Activated T-cell treated with anti-CD3 and anti-CD28 coated beads, Interleukin-2, amount 50 U/mL, for 1 hour (primary cell): Measurements from ENCODE around the gene SLC37A2.
"Not testable (repeated sequence)": the region's sequence is repeated elsewhere in the genome, so short reads cannot be mapped to it uniquely, and the experiment has no call there.

Source experiments
- DNase-seq: peaks from one replicate; pipeline ENCODE4 v3.0.0-alpha.2; 2020

Gene SLC37A2

DNA sequence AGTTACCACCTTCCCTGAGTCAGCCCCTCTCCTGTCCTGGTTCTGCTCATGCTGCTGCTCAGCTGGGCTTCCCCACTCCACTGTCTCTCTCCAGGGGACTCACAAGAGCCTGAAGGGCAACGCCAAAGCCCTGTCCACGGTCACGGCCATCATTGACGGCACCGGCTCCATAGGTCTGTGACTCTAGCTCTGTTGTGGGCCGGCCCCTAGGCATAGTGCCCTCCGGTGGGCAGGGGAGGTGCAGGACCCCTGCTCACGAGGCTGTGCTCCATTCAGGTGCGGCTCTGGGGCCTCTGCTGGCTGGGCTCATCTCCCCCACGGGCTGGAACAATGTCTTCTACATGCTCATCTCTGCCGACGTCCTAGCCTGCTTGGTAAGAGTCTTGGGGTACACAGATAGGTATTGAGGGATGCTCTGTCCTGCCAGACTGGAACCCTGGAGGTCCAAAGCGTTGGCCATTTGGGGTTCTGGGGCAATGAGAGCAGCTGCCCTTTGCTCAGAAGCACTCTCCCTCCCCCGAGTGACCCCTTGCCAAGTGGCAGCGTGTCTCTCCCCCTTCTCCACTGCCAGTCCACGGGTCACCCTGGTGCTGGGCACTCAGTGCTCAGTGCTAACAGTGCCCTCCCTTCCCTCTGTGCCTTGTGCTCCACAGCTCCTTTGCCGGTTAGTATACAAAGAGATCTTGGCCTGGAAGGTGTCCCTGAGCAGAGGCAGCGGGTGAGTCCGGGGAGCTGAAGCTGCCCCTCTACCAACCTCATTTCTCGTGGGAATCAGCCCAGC lies 22.4 kb downstream of the SLC37A2 start:
- no peak for DNase-seq

DNA sequence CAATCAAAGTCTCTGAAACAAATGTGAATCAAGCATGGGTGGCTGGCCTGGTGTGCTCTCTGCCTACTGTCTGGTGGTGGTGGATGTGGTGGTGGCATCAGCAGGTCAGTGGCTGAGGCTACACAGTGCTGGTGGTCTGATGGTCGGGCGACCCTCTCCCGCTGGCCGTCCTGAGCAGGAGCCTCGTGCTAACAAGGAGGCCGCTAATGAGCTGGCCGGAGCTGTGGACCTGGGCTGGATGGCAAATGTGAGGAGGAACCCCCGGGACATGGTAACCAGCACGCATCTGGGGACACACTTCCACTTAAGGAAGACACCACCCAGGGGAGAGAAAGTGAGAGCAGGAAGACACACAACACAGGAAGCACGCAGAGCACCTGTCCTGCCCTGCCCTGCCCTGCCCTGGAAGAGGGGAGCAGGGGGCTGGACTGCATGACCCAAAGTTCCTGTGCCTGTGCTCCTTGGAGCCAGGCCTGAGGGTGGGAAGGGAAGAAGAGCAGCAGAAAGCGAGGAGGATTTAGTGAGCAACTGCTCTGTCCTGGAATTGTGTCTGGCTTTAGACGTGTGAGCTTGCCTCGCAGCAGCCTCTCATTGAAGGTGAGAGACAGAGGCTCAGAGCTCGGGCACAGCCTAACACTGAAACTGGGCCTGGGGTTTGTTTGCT lies 23.7 kb downstream of the SLC37A2 start:
- no peak for DNase-seq

- no peak for DNase-seq
Measured at GRCh38 chr11:125088123-125088522, 25.0 kb downstream of the SLC37A2 start.

GRCh38 chr11:125088576-125089455 lies 25.7 kb downstream of the SLC37A2 start:
- DNase-seq = no peak

DNA sequence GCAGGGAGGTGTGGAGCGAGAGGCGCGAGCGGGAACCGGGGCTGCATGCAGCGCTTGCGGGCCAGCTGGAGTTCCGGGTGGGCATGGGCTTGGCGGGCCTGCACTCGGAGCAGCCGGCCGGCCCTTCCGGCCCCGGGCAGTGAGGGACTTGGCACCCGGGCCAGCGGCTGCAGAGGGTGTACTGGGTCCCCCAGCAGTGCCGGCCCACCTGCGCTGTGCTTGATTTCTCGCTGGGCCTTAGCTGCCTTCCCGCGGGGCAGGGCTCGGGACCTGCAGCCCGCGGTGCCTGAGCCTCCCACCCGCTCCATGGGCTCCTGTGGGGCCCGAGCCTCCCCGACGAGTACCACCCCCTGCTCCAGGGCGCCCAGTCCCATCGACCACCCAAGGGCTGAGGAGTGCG lies 26.4 kb downstream of the SLC37A2 start:
- not testable (repeated sequence) for DNase-seq

- not testable (repeated sequence) for DNase-seq
Measured at GRCh38 chr11:125090151-125090550, 27.0 kb downstream of the SLC37A2 start.

- no peak for DNase-seq
Measured at GRCh38 chr11:125090816-125091215, 27.7 kb downstream of the SLC37A2 start.

DNA sequence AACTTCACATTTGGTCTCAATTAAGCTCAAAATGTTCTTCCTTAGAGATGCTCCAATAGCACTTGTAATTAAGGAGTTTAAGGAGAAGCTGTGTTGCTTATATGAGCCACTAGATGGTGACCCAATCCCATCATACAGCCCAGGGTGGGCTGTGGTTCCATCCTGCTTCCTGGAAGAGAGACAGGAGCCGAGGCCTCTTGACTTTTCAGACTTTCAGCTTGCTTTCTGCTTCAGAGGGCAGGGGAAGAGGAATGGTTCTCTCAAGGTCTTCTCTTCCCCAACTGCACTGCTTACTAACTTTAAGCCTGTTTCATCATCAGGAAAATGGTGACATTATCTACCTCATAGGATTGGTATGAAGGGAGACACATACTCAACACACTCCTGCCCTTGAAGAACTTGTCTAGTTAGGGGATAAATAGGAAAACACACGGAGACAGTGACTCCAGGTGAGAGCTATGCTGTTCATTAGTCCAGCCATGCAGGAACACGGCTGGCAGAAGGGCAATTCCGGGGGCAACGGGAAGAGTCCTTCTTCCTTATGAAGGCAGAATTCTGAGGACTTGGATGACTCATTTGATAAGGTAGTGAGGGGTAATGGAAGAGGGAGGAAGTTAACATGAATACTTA lies 28.3 kb downstream of the SLC37A2 start:
- DNase-seq = no peak

GRCh38 chr11:125091877-125092664 lies 29.0 kb downstream of the SLC37A2 start:
- no peak for DNase-seq

DNA sequence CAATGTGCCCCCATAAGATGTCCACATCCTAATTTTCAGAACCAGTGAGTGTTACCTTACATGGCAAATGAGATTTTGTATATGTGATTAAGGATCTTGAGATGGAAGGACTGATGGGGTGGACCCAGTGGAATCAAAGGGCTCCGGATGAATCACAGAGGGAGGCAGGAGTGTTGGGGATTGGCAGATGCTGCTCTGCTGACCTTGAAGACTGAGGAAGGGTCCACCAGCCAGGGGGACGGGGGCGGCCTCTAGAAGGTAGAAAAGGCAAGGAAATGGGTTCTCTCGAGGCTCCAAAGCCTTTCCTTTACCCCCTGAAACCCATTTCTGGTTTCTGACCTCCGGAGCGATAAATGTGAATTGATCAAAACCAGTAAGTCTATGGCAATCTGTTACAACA lies 29.6 kb downstream of the SLC37A2 start:
- DNase-seq = no peak

DNA sequence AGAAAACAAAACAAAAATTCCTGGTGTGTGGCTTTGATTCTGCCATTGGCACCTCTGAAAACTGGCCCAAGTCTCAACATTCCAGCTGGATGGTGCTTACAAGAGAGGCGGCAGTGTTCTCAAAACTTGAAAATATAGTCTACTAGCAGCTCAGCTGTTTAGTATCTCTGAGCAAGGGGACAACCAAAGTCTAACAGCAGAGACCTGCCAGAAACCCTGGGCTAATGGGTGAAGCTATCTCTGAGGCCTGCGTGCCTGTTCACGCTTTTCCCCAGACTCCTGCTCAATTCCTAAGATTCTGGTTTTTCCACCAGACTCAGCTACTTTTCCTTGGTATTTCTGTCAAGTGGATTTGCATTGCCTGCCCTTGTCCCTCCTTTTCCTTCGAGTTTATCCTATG lies 30.4 kb downstream of the SLC37A2 start:
- DNase-seq = no peak

- no peak for DNase-seq
Measured at GRCh38 chr11:125094731-125095130, 31.6 kb downstream of the SLC37A2 start.

DNA sequence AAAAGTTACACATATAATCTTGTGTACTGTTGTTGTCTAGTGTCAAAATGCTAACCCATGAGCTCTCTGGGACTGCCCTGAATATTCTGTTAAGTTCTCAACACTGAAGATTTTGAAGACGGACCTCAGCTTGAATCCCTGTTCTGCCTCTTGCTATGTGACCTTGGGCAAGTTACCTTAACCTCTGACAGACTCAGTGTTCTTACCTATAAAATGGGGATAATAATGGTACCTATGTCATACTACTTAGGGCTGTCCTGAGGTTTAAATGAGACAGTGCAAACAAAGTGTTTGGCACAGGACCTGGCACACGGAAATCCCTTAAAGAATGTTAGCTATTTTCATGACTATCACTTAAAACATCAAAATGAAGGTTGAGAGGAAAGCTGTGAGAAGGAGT lies 37.0 kb downstream of the SLC37A2 start:
- DNase-seq = no peak

- DNase-seq = no peak
Measured at GRCh38 chr11:125101596-125101995, 38.5 kb downstream of the SLC37A2 start.

DNA sequence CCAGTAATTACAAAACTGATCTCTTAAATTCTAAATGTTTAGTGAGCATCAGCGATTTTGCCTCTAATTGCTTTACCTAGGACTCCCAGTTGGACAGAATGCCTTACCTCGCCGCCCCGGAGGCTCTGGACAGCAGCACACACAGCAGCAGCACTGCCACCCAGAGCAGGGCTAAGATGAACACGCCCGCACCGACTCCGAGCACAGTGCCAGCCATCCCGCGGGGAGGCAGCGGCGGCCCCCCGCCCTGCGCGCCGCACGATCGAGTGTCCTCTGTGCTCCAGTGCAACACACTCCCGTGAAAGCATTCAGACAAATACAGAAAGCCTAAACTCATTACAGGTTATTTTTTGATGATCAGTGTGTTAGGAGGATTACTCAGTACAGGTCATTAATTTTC lies 38.9 kb downstream of the SLC37A2 start:
- no peak for DNase-seq

DNA sequence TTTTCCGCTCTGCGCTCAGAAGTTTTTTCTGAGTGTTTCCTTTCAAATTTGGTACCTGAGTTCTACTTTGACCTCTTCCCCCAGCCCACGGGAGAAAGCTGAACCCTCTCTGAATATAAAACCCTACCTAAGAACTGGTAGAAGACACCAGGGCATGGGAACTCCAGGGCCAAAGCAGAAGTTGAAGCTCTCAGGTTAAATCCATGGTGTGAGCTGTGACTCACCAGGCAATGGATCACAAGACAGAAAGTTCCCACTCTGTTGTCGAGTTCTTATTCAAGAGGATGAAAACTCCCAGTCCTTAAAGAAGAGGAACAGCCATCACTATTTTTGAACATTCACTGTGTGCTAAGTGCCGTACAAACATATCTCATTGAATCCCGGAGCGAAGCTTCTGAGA lies 39.4 kb downstream of the SLC37A2 start:
- DNase-seq = no peak

- DNase-seq = no peak
Measured at GRCh38 chr11:125105926-125106325, 42.8 kb downstream of the SLC37A2 start.

GRCh38 chr11:125108469-125108868 lies 45.4 kb downstream of the SLC37A2 start:
- no peak for DNase-seq

GRCh38 chr11:125110506-125110905 lies 47.4 kb downstream of the SLC37A2 start:
- DNase-seq = no peak

GRCh38 chr11:125111001-125111342 lies 47.9 kb downstream of the SLC37A2 start:
- no peak for DNase-seq

DNA sequence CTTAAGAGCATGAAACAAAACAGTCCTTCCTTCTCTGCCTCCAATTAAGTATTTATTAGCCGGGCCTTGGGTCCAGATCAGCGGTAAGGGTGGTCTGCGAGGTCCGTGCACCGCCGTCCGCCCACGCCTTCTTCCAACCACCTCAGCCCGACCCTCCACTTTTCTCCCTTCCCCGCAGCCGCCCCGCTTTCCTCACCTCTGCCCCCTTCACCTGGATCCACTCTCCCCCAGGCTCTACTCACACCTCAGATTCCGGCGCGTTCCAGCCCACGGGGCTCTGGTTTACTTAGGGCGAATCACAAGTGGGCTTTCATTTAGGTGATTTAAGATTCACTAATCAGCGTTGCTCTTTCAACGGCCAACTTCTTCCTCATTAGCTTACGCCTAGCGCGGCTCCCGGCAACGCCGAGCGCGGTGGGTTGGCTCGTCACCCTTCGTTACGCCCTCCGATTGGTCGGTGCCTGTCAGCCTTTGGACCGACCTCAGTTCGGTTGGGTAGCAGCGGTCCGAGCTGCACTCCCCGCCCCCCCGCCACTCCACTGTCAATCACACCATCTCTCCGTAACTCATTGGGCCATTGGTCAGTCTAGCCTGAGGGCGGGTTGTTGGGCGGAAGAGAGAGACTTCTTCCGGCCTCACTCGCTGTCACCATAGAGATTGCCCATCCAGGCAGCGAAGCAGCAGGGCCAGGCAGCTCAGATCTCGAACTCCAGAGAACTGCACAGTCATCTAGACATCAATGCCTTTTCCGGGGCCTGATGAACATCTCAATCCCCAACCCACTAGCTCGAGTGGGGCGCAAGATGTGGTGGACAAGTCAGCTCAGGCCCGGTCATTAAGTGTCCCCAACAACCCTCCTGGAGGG lies 48.5 kb downstream of the SLC37A2 start, which contains the start of gene TMEM218:
TMEM218 (minus strand) TSS at position 284 of the 865 bp plus-strand sequence. CDS start 9,385 bp downstream, outside the sequence.
- DNase-seq = peak; percentile 92
